ENCODE results near the gene SLC51A. TPM values are rescaled to one million over a fixed set of nuclear protein-coding genes. Genes with fewer than 3 reads are reported as not detected.

Gene SLC51A
- total RNA-seq, 2 experiments from 2014 or later = not detected

GRCh38 chr3:196192524-196193051, 23.7 kb upstream of the SLC51A start:
- H3K36me3 Mint-ChIP-seq (ENCODE audit: low read depth) = no peaks in the 10 kb centered on the region
- DNase-seq (peak; percentile 33), ATAC-seq (no peak)
- TF ChIP-seq, protein P1, sequence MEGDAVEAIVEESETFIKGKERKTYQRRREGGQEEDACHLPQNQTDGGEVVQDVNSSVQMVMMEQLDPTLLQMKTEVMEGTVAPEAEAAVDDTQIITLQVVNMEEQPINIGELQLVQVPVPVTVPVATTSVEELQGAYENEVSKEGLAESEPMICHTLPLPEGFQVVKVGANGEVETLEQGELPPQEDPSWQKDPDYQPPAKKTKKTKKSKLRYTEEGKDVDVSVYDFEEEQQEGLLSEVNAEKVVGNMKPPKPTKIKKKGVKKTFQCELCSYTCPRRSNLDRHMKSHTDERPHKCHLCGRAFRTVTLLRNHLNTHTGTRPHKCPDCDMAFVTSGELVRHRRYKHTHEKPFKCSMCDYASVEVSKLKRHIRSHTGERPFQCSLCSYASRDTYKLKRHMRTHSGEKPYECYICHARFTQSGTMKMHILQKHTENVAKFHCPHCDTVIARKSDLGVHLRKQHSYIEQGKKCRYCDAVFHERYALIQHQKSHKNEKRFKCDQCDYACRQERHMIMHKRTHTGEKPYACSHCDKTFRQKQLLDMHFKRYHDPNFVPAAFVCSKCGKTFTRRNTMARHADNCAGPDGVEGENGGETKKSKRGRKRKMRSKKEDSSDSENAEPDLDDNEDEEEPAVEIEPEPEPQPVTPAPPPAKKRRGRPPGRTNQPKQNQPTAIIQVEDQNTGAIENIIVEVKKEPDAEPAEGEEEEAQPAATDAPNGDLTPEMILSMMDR (IDR thresholded peaks at IDR 0.05) = no peak
- intact Hi-C loops (cut with micrococcal nuclease) = no loop called here
- H3K27ac Mint-ChIP-seq = peak overlapping the region; percentile 85
- no peaks in the 10 kb centered on the region for H3K9me3 Mint-ChIP-seq
- H3K27me3 Mint-ChIP-seq = no peaks in the 10 kb centered on the region
- ChIA-PET CTCF (interaction anchor here (1.0 to 17.6 kb wide), 3 partner anchors 9 to 118 kb away, joined by 3 to 296 read pairs (median 11); no protein-coding TSS in a partner anchor), POLR2A (interaction anchor here (0.6 to 2.2 kb wide), 9 partner anchors 9 to 166 kb away, joined by 3 to 11 read pairs (median 4); no protein-coding TSS in a partner anchor)
- H3K4me3 Mint-ChIP-seq = peak overlapping the region; percentile 28
- peaks cover 39% of the 10 kb centered on the region for H3K4me1 Mint-ChIP-seq (ENCODE audit: low read depth)

DNA sequence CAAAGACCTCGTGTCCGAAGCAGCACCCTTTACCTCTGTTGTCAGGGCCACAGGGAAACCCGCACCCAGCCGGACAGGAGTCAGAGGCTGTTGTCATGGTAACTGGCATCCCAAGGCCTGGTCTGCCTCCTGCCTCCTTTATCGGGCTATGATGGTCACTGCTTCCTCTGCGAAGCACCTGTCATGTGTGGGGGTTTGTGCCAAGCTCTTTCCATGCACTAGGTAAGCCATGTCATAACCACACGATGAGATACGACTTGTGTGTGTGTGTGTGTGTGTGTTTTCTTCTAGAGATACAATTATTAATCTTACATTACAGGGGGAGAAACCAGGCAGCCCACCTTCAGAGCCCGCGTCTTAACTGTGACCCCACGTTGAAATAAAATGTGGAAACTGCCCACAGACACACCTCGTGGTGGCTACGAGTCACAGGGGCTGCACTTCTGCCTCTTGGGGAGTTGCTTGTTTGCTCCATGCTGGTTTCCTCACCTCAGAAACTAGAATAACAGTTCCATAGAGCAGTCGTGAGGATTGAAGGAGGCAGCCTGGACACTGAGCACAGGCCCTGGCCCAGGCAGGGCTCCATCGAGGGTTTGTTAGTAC, 23.1 kb upstream of the SLC51A start:
- ChIA-PET CTCF (interaction anchor here (1.0 to 17.6 kb wide), 3 partner anchors 10 to 118 kb away, joined by 3 to 296 read pairs (median 11); no protein-coding TSS in a partner anchor), POLR2A (interaction anchor here (0.9 to 2.2 kb wide), 4 partner anchors 13 to 123 kb away, joined by 3 to 11 read pairs (median 6); no protein-coding TSS in a partner anchor)
- Mint-ChIP-seq H3K4me1 (ENCODE audit: low read depth) (peaks cover 42% of the 10 kb centered on the region), H3K27me3 (no peaks in the 10 kb centered on the region), H3K36me3 (ENCODE audit: low read depth) (no peaks in the 10 kb centered on the region), H3K4me3 (no peak overlapping the region), H3K27ac (peak overlapping the region; percentile 85), H3K9me3 (no peaks in the 10 kb centered on the region)
- ATAC-seq (no peak), DNase-seq (peak; percentile 55)
- intact Hi-C loops (cut with micrococcal nuclease) = no loop called here
- TF ChIP-seq, protein P1 (IDR thresholded peaks at IDR 0.05) = no peak

DNA sequence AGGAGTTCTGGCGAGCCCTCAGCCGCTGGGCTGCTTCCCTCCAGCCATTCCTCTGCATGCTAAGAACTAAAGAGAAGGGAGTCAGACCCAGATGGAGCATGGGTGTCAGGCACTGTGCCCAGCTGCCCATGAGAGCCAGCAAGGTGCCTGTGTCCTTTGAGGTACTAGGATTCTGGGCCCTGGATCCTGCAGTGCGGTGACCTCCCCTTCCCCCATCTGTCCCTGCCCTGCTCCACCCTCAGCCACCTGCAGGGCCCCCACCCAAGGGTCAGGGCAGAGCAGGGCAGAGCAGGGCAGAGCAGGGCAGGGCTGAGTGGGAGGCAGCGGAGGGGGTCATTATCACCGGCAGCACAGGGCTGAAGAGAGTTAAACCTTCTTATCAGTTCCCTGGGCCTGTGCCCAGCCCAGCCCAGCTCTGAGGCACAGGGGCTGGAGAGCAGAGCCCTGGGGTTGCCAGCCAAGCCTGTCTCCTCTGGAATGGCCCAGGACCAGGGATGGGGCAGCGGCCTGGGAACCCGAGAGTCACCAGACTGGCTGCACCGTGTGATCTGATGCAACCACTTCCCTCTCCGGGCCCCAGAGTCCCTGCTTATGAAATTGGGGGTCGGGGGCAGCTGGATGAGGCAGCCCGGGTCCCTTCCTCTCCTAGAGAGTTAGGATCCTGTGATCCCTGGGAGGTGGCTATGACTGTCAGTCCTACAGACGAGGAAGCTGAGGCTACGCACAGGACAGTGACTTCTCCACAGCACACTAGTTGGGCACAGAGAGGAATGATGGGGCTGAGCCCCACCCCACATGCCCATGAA, 22.4 kb upstream of the SLC51A start:
- TF ChIP-seq, protein P1 (IDR thresholded peaks at IDR 0.05) = no peak
- Mint-ChIP-seq H3K36me3 (ENCODE audit: low read depth) (no peaks in the 10 kb centered on the region), H3K27me3 (no peaks in the 10 kb centered on the region), H3K4me3 (no peak overlapping the region), H3K9me3 (no peaks in the 10 kb centered on the region), H3K27ac (peak overlapping the region; percentile 85), H3K4me1 (ENCODE audit: low read depth) (peaks cover 42% of the 10 kb centered on the region)
- ATAC-seq = no peak
- intact Hi-C loops (cut with micrococcal nuclease) = no loop called here
- DNase-seq = no peak
- POLR2A ChIA-PET = interaction anchor here (1.1 to 2.2 kb wide), 3 partner anchors 14 to 120 kb away, joined by 3 to 11 read pairs (median 4); no protein-coding TSS in a partner anchor
- CTCF ChIA-PET = interaction anchor here (2.9 to 17.6 kb wide), 2 partner anchors 13 to 119 kb away, joined by 11 to 296 read pairs; no protein-coding TSS in a partner anchor

GRCh38 chr3:196194542-196194915, 21.8 kb upstream of the SLC51A start:
- POLR2A ChIA-PET = interaction anchor here (1.1 to 1.2 kb wide), 2 partner anchors 113 to 121 kb away, joined by 3 to 4 read pairs; no protein-coding TSS in a partner anchor
- no peaks in the 10 kb centered on the region for H3K9me3 Mint-ChIP-seq
- DNase-seq = no peak
- no peak overlapping the region for H3K4me3 Mint-ChIP-seq
- CTCF ChIA-PET = interaction anchor here (17.6 kb wide), 1 partner anchor 120 kb away, joined by 296 read pairs; no protein-coding TSS in a partner anchor
- no peaks in the 10 kb centered on the region for H3K36me3 Mint-ChIP-seq (ENCODE audit: low read depth)
- H3K4me1 Mint-ChIP-seq (ENCODE audit: low read depth) = peaks cover 42% of the 10 kb centered on the region
- peak overlapping the region; percentile 55 for H3K27ac Mint-ChIP-seq
- intact Hi-C loops (cut with micrococcal nuclease) = no loop called here
- H3K27me3 Mint-ChIP-seq = no peaks in the 10 kb centered on the region
- ATAC-seq = no peak
- TF ChIP-seq, protein P1 (IDR thresholded peaks at IDR 0.05) = no peak
